Kidney (tissue), 14 donors: Measurements from ENCODE around the gene UBAC2. TPM values are rescaled to one million over a fixed set of nuclear protein-coding genes. Genes with fewer than 3 reads are reported as not detected.

Experiments
- DNase-seq, 5 donors: peaks; one replicate each; pipeline ENCODE4 v3.0.0-alpha.2; 2013 to 2020
- FAIRE-seq: peaks from 2 replicates; lab custom pipeline; 2012; peaks lifted over from hg19 to GRCh38; lab: Jason Lieb, UNC
- H3K27ac ChIP-seq, 2 donors: one replicate each; pipeline ENCODE4 v1.7.0; 2013; ENCODE audit warnings: low read depth in 2 of 2, low read length in 2 of 2, inconsistent platforms in 1 of 2
- H3K27me3 ChIP-seq: one replicate; pipeline ENCODE4 v1.7.1; 2013; ENCODE audit warnings: low read length, inconsistent platforms; ENCODE audit not compliant: control insufficient read depth, insufficient read depth
- H3K36me3 ChIP-seq, 3 donors: one replicate each; pipeline versions ENCODE4 v1.7.0 to v1.7.1; 2013; ENCODE audit warnings: low read length in 3 of 3, control low read depth in 1 of 3, inconsistent platforms in 1 of 3; ENCODE audit not compliant: insufficient read depth in 3 of 3, control insufficient read depth in 2 of 3
- H3K4me1 ChIP-seq, 3 donors: one replicate each; pipeline versions ENCODE4 v1.7.0 to v1.7.1; 2013; ENCODE audit warnings: low read length in 3 of 3, inconsistent platforms in 1 of 3, low read depth in 1 of 3; ENCODE audit not compliant: control insufficient read depth in 2 of 3, insufficient read depth in 2 of 3
- H3K4me3 ChIP-seq, 3 donors: one replicate each; pipeline versions ENCODE4 v1.7.0 to v1.8.1; 2013; ENCODE audit warnings: low read length in 3 of 3, control low read depth in 1 of 3, inconsistent platforms in 1 of 3
- H3K9ac ChIP-seq, 3 donors: one replicate each; pipeline versions ENCODE4 v1.7.0 to v1.7.1; 2013; ENCODE audit warnings: low read length in 3 of 3, control low read depth in 1 of 3, inconsistent platforms in 1 of 3
- H3K9me3 ChIP-seq, 3 donors: one replicate each; pipeline versions ENCODE4 v1.7.0 to v1.7.1; 2013; ENCODE audit warnings: low read length in 3 of 3, control low read depth in 1 of 3, inconsistent platforms in 1 of 3; ENCODE audit not compliant: control insufficient read depth in 2 of 3, insufficient read depth in 1 of 3
- intact Hi-C: fragments of 100-400 bp; cut with DNase I; formaldehyde crosslinking; loops from one replicate; pipeline ENCODE4 v1.11.1; 2022
- polyA plus RNA-seq: library from polyadenylated mRNA; stranded (reverse); fragments of 350-450 nt; fragmentation: Illumina TruSeq; extraction: RNeasy Lipid Tissue Mini Kit (QIAGEN cat#74804); gene quantifications from one replicate; pipeline ENCODE4 v1.2.3, GENCODE V29; 2014; ENCODE audit warnings: low read depth, low replicate concordance; ENCODE audit not compliant: insufficient read depth
- total RNA-seq: library from RNA; stranded (reverse); fragmentation: NEBNext Ultra II Directional; extraction: Animal tissue kit (Norgen Biotek cat#: 25700); gene quantifications from one replicate; pipeline ENCODE4 v1.2.1, GENCODE V29; 2021
- TF ChIP-seq, protein P1 (sequence below): IDR thresholded peaks from 3 replicates; pipeline ENCODE4 v1.5.1; 2012; ENCODE audit warnings: mild to moderate bottlenecking, moderate library complexity, borderline replicate concordance; ENCODE audit not compliant: insufficient read depth; ENCODE audit errors: extremely low read depth
- donor health status: control.
- donor health status: control.
- donor health status: control.
- donor health status: control.
- donor health status: control.
- donor health status: DM: yes; HTN: yes; CAD: no.
- donor health status: Normal renal cell carcinoma (clear cell type).

Gene UBAC2
- total and polyA plus RNA-seq, 2 donors from 2014 or later = 61.8 to 77.5 TPM

DNA sequence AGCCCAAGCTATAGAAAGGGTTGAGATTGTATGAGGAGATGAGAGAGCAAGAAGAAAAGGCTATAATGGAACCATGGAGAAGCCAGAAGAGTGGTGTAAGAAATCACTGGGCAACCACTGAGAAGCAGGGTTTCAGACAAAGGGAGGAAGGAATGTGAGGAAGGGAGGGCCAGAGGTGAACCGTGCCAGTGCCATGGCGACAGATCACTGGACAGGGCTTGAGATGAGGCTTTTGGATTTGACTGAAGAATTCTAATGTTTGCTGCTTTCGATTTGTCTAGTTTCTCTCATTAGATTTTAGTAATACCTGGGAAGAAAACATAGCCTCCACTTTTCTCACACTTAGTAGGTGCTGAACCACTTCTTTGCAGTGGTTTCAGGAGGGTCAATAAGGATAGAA lies 112.8 kb downstream of the UBAC2 start:
- H3K4me3 ChIP-seq = no peak overlapping the region
- intact Hi-C loops = no loop called here
- no peak overlapping the region for H3K27ac ChIP-seq
- no peak overlapping the region for H3K9ac ChIP-seq
- H3K27me3 ChIP-seq = no peaks in the 10 kb centered on the region
- no peaks in the 10 kb centered on the region for H3K9me3 ChIP-seq
- FAIRE-seq (no peak), DNase-seq (peak in 2 of 5 donors; percentile 37 to 48)
- TF ChIP-seq, protein P1, sequence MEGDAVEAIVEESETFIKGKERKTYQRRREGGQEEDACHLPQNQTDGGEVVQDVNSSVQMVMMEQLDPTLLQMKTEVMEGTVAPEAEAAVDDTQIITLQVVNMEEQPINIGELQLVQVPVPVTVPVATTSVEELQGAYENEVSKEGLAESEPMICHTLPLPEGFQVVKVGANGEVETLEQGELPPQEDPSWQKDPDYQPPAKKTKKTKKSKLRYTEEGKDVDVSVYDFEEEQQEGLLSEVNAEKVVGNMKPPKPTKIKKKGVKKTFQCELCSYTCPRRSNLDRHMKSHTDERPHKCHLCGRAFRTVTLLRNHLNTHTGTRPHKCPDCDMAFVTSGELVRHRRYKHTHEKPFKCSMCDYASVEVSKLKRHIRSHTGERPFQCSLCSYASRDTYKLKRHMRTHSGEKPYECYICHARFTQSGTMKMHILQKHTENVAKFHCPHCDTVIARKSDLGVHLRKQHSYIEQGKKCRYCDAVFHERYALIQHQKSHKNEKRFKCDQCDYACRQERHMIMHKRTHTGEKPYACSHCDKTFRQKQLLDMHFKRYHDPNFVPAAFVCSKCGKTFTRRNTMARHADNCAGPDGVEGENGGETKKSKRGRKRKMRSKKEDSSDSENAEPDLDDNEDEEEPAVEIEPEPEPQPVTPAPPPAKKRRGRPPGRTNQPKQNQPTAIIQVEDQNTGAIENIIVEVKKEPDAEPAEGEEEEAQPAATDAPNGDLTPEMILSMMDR = no peak
- H3K4me1 ChIP-seq = no peaks in the 10 kb centered on the region
- no peaks in the 10 kb centered on the region for H3K36me3 ChIP-seq

DNA sequence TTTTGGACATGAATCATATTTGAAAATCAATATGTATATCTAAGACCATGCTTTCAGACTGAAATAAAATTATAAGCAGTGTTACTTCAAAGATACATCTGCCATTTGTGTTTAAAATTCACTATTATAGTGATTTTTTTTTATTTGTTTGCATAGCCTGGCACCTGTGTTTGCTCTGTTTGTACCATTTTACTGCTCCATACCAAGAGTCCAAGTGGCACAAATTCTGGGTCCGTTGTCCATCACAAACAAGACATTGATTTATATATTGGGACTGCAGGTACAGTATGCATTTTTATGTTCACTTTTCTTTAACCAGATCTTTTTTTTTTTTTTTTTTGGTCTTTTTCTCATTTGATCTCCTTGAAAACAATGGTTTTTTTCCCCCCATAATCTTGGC lies 113.3 kb downstream of the UBAC2 start:
- no peaks in the 10 kb centered on the region for H3K9me3 ChIP-seq
- H3K36me3 ChIP-seq = no peaks in the 10 kb centered on the region
- FAIRE-seq (no peak), DNase-seq (no peak)
- H3K4me1 ChIP-seq = no peaks in the 10 kb centered on the region
- intact Hi-C loops = no loop called here
- TF ChIP-seq, protein P1 = no peak
- no peak overlapping the region for H3K9ac ChIP-seq
- no peaks in the 10 kb centered on the region for H3K27me3 ChIP-seq
- no peak overlapping the region for H3K4me3 ChIP-seq
- no peak overlapping the region for H3K27ac ChIP-seq

DNA sequence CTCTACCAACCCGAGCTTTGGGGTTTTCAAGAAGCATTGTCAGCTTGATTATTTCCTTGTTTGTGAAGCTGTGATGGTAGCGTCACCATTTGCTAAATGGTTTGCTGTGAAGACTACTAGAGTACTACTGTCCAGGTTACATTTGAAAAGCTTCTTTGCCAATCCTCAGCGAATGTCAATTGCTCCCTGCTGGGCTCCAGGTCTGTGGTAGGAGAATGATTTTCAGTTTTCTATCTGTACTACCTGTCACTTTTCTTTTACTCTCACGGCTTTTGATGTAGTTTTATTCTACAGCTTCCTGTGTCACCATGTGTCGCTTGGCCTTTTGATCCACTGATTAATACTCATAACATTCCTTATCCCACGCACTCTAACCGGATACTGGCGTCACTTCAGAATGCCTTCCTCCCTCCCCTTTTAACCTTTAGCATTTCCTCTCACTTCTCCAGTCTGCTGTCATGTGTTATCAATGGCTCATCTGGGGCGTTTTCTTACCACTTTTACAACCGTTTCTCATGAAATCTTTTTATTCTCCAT lies 114.1 kb downstream of the UBAC2 start:
- Histone ChIP-seq H3K9ac (no peak overlapping the region), H3K27ac (no peak overlapping the region), H3K4me3 (no peak overlapping the region), H3K27me3 (no peaks in the 10 kb centered on the region), H3K4me1 (no peaks in the 10 kb centered on the region), H3K36me3 (peaks cover 0 to 2% (median 0%) of the 10 kb centered on the region in 3 donors), H3K9me3 (no peaks in the 10 kb centered on the region)
- TF ChIP-seq, protein P1 = no peak
- intact Hi-C loops = no loop called here
- FAIRE-seq = no peak
- peak in 1 of 5 donors; percentile 61 for DNase-seq

DNA sequence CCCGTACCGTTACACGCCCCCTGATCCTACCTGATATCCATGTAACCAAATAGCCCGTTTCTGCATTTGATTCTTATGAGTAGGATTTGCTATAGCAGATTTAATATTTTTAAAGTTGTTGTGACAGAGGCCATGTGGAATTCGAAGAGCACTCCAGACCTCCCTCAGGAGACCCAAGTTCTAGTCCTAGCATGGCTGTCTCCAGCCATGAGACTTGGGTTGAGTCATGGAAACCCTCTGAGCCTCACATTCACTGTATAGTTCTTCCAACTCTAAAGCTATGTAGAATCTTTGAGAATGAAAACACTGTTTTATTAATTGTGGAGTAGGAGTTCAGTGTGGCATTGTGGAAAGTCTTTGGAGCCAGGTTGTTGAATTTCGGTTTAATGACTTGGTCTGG lies 114.5 kb downstream of the UBAC2 start:
- no peaks in the 10 kb centered on the region for H3K9me3 ChIP-seq
- H3K36me3 ChIP-seq = peaks cover 0 to 2% (median 0%) of the 10 kb centered on the region in 3 donors
- no peak for DNase-seq
- H3K27me3 ChIP-seq = no peaks in the 10 kb centered on the region
- H3K4me1 ChIP-seq = no peaks in the 10 kb centered on the region
- H3K27ac ChIP-seq = no peak overlapping the region
- intact Hi-C loops = no loop called here
- H3K4me3 ChIP-seq = no peak overlapping the region
- H3K9ac ChIP-seq = no peak overlapping the region
- TF ChIP-seq, protein P1 = no peak
- FAIRE-seq = no peak
